HEK293T (cell line): ENCODE measurements around the gene MUC3A.

Source experiments
- ARNT ChIP-seq: fragments of 450-650 bp; IDR thresholded peaks from 2 replicates; pipeline ENCODE4 v1.6.1; 2017; ENCODE audit warnings: mild to moderate bottlenecking
- BHLHE40 ChIP-seq: fragments of 450-650 bp; IDR thresholded peaks from 2 replicates; pipeline ENCODE4 v1.6.1; 2016; ENCODE audit warnings: mild to moderate bottlenecking, moderate library complexity, borderline replicate concordance
- ELF4 ChIP-seq: fragments of 450-650 bp; IDR thresholded peaks from 2 replicates; pipeline ENCODE4 v1.6.1; 2017; ENCODE audit warnings: antibody characterized with exemption
- FOXA1 ChIP-seq: fragments of 450-650 bp; IDR thresholded peaks from 2 replicates; pipeline ENCODE4 v1.6.1; 2016; ENCODE audit warnings: mild to moderate bottlenecking
- FOXK2 ChIP-seq: fragments of 450-650 bp; IDR thresholded peaks from 2 replicates; pipeline ENCODE4 v1.6.1; 2016; ENCODE audit warnings: mild to moderate bottlenecking
- FOXM1 ChIP-seq: fragments of 450-650 bp; IDR thresholded peaks from 2 replicates; pipeline ENCODE4 v1.6.1; 2017; ENCODE audit warnings: mild to moderate bottlenecking, borderline replicate concordance
- HDGF ChIP-seq: fragments of 450-650 bp; IDR thresholded peaks from 2 replicates; pipeline ENCODE4 v1.6.1; 2017; ENCODE audit warnings: antibody characterized with exemption, borderline replicate concordance
- L3MBTL2 ChIP-seq: fragments of 450-650 bp; conservative IDR thresholded peaks from 2 replicates; pipeline ENCODE4 v1.6.1; 2016; ENCODE audit warnings: mild to moderate bottlenecking
- NFRKB ChIP-seq: fragments of 450-650 bp; IDR thresholded peaks from 2 replicates; pipeline ENCODE4 v1.6.1; 2016; ENCODE audit warnings: mild to moderate bottlenecking, moderate library complexity
- PKNOX1 ChIP-seq: fragments of 450-650 bp; IDR thresholded peaks from 2 replicates; pipeline ENCODE4 v1.6.1; 2016
- SP1 ChIP-seq: fragments of 450-650 bp; IDR thresholded peaks from 2 replicates; pipeline ENCODE4 v1.6.1; 2017
- SUZ12 ChIP-seq: fragments of 450-650 bp; IDR thresholded peaks from 2 replicates; pipeline ENCODE4 v1.6.1; 2016; ENCODE audit warnings: mild to moderate bottlenecking
- TARDBP ChIP-seq: fragments of 450-650 bp; IDR thresholded peaks from 2 replicates; pipeline ENCODE4 v1.6.1; 2016
- ZNF384 ChIP-seq: fragments of 450-650 bp; IDR thresholded peaks from 2 replicates; pipeline ENCODE4 v1.6.1; 2016

GRCh38 chr7:100957832-100958421 lies 8.6 kb downstream of the MUC3A start:
- TF ChIP-seq ELF4 = no peak
- no peak for TF ChIP-seq ZNF384
- TF ChIP-seq FOXA1 = no peak
- no peak for TF ChIP-seq FOXM1
- no peak for TF ChIP-seq FOXK2
- TF ChIP-seq SP1 = no peak
- no peak for TF ChIP-seq L3MBTL2
- TF ChIP-seq SUZ12 = no peak
- no peak for TF ChIP-seq HDGF
- TF ChIP-seq ARNT = no peak
- TF ChIP-seq TARDBP = no peak
- no peak for TF ChIP-seq NFRKB
- no peak for TF ChIP-seq PKNOX1
- TF ChIP-seq BHLHE40 = no peak
